ENCODE results near the gene SLC22A23. TPM values are rescaled to one million over a fixed set of nuclear protein-coding genes. Genes with fewer than 3 reads are reported as not detected.

The SLC22A23 gene
- total RNA-seq, 8 experiments from 2014 or later, result 10.5 to 24.1 (median 13.2) TPM

- peak in 2 of 8 experiments; percentile 19 to 40 for ATAC-seq (replicated peaks in 6 of 8)
- Histone ChIP-seq H3K27ac (no peak overlapping the region), H3K4me1 (replicated peaks in 1 of 2) (peaks cover under 1 to 4% of the 10 kb centered on the region in 2 donors), H3K4me3 (no peak overlapping the region)
- WGBS, 10 experiments, result 57 to 100% (median 82%) methylated on average over 1 to 6 of the region's 6 CpGs; no CpG with 5 or more reads in 1 of the 10 experiments
- in situ Hi-C loops (cut with MboI; ENCODE audit: low pct_unique_long_range_greater_than_20kb in 2 of 9, low sequenced_read_pairs in 9 of 9, unreplicated experiment in 9 of 9), result loop anchor here in 3 of 9 experiments (25.0 kb wide), 1 partner anchor 179 kb away; no protein-coding TSS in a partner anchor
Measured at GRCh38 chr6:3466488-3467219, 9.8 kb upstream of the SLC22A23 start.

GRCh38 chr6:3460253-3460652 lies 3.4 kb upstream of the SLC22A23 start:
- Histone ChIP-seq H3K4me3 (no peak overlapping the region), H3K4me1 (replicated peaks in 1 of 2) (peaks cover 10 to 16% of the 10 kb centered on the region in 2 donors), H3K27ac (no peak overlapping the region)
- in situ Hi-C loops (cut with MboI; ENCODE audit: low pct_unique_long_range_greater_than_20kb in 2 of 9, low sequenced_read_pairs in 9 of 9, unreplicated experiment in 9 of 9), result loop anchor here in 3 of 9 experiments (25.0 kb wide), 1 partner anchor 173 kb away; no protein-coding TSS in a partner anchor
- 40 to 86% (median 83%) methylated on average over 1 of the region's 1 CpG; no CpG with 5 or more reads in 5 of the 10 experiments for WGBS, 10 experiments
- no peak for ATAC-seq (replicated peaks in 6 of 8)

- H3K27ac ChIP-seq, result no peak overlapping the region
- in situ Hi-C loops (cut with MboI; ENCODE audit: low pct_unique_long_range_greater_than_20kb in 2 of 9, low sequenced_read_pairs in 9 of 9, unreplicated experiment in 9 of 9), result loop anchor here in 3 of 9 experiments (25.0 kb wide), 1 partner anchor 172 kb away; no protein-coding TSS in a partner anchor
- no peak overlapping the region for H3K4me3 ChIP-seq
- ATAC-seq (replicated peaks in 6 of 8), result no peak
- WGBS, 10 experiments, result 32 to 100% (median 57%) methylated on average over 1 to 6 of the region's 6 CpGs
- H3K4me1 ChIP-seq (replicated peaks in 1 of 2), result peaks cover 16 to 22% of the 10 kb centered on the region in 2 donors
Measured at GRCh38 chr6:3458706-3459421, 2.0 kb upstream of the SLC22A23 start.

GRCh38 chr6:3457710-3458602 lies 1.1 kb upstream of the SLC22A23 start:
- in situ Hi-C loops (cut with MboI; ENCODE audit: low pct_unique_long_range_greater_than_20kb in 2 of 9, low sequenced_read_pairs in 9 of 9, unreplicated experiment in 9 of 9), result loop anchor here in 3 of 9 experiments (25.0 kb wide), 1 partner anchor 171 kb away; no protein-coding TSS in a partner anchor
- Histone ChIP-seq H3K4me3 (peak overlapping the region; percentile 43 to 82 (median 72)), H3K4me1 (replicated peaks in 1 of 2) (peaks cover 24 to 31% of the 10 kb centered on the region in 2 donors), H3K27ac (no peak overlapping the region)
- 0 to 78% (median 9%) methylated on average over 1 to 27 of the region's 29 CpGs for WGBS, 10 experiments
- peak in 7 of 8 experiments; percentile 6 to 60 (median 54) for ATAC-seq (replicated peaks in 6 of 8)

- peaks cover 27 to 36% of the 10 kb centered on the region in 2 donors for H3K4me1 ChIP-seq (replicated peaks in 1 of 2)
- peak overlapping the region; percentile 18 to 46 for H3K27ac ChIP-seq
- in situ Hi-C loops (cut with MboI; ENCODE audit: low pct_unique_long_range_greater_than_20kb in 2 of 9, low sequenced_read_pairs in 9 of 9, unreplicated experiment in 9 of 9), result loop anchor here in 3 of 9 experiments (25.0 kb wide), 1 partner anchor 169 kb away; no protein-coding TSS in a partner anchor
- ATAC-seq (replicated peaks in 6 of 8), result peak in 7 of 8 experiments; percentile 8 to 40 (median 20)
- WGBS, 10 experiments, result 0% methylated on average over 1 of the region's 89 CpGs; no CpG with 5 or more reads in 9 of the 10 experiments
- H3K4me3 ChIP-seq, result peak overlapping the region; percentile 43 to 82 (median 72)
Measured at GRCh38 chr6:3456395-3456897, 404 bp downstream of the SLC22A23 start.

- peaks cover 27 to 36% of the 10 kb centered on the region in 2 donors for H3K4me1 ChIP-seq (replicated peaks in 1 of 2)
- peak overlapping the region; percentile 18 to 46 for H3K27ac ChIP-seq
- H3K4me3 ChIP-seq, result peak overlapping the region; percentile 43 to 82 (median 72)
- 0 to 20% (median 1%) methylated on average over 2 to 21 of the region's 58 CpGs; no CpG with 5 or more reads in 6 of the 10 experiments for WGBS, 10 experiments
- in situ Hi-C loops (cut with MboI; ENCODE audit: low pct_unique_long_range_greater_than_20kb in 2 of 9, low sequenced_read_pairs in 9 of 9, unreplicated experiment in 9 of 9), result loop anchor here in 3 of 9 experiments (25.0 kb wide), 1 partner anchor 168 kb away; no protein-coding TSS in a partner anchor
- ATAC-seq (replicated peaks in 6 of 8), result peak in 7 of 8 experiments; percentile 0 to 31 (median 24)
Measured at GRCh38 chr6:3455569-3456394, 1.1 kb downstream of the SLC22A23 start.

- Histone ChIP-seq H3K4me3 (peak overlapping the region; percentile 43 to 82 (median 72)), H3K4me1 (replicated peaks in 1 of 2) (peaks cover 27 to 36% of the 10 kb centered on the region in 2 donors), H3K27ac (no peak overlapping the region)
- peak in 6 of 8 experiments; percentile 1 to 15 (median 4) for ATAC-seq (replicated peaks in 6 of 8)
- in situ Hi-C loops (cut with MboI; ENCODE audit: low pct_unique_long_range_greater_than_20kb in 2 of 9, low sequenced_read_pairs in 9 of 9, unreplicated experiment in 9 of 9), result loop anchor here in 3 of 9 experiments (25.0 kb wide), 1 partner anchor 168 kb away; no protein-coding TSS in a partner anchor
- WGBS, 10 experiments, result 0 to 68% (median 7%) methylated on average over 2 to 7 of the region's 11 CpGs
Measured at GRCh38 chr6:3455147-3455568, 1.7 kb downstream of the SLC22A23 start.

- H3K27ac ChIP-seq, result no peak overlapping the region
- H3K4me1 ChIP-seq (replicated peaks in 1 of 2), result peaks cover 27 to 36% of the 10 kb centered on the region in 2 donors
- peak overlapping the region; percentile 43 to 82 (median 72) for H3K4me3 ChIP-seq
- ATAC-seq (replicated peaks in 6 of 8), result no peak
- in situ Hi-C loops (cut with MboI; ENCODE audit: low pct_unique_long_range_greater_than_20kb in 2 of 9, low sequenced_read_pairs in 9 of 9, unreplicated experiment in 9 of 9), result loop anchor here in 3 of 9 experiments (25.0 kb wide), 1 partner anchor 167 kb away; no protein-coding TSS in a partner anchor
- WGBS, 10 experiments, result 10 to 100% (median 39%) methylated on average over 1 to 5 of the region's 6 CpGs
Measured at GRCh38 chr6:3454273-3455010, 2.4 kb downstream of the SLC22A23 start.

GRCh38 chr6:3453413-3454272 lies 3.2 kb downstream of the SLC22A23 start:
- no peak overlapping the region for H3K27ac ChIP-seq
- peaks cover 22 to 29% of the 10 kb centered on the region in 2 donors for H3K4me1 ChIP-seq (replicated peaks in 1 of 2)
- peak overlapping the region; percentile 43 to 82 (median 72) for H3K4me3 ChIP-seq
- WGBS, 10 experiments, result 17 to 100% (median 49%) methylated on average over 2 to 4 of the region's 5 CpGs; no CpG with 5 or more reads in 2 of the 10 experiments
- ATAC-seq (replicated peaks in 6 of 8), result no peak
- in situ Hi-C loops (cut with MboI; ENCODE audit: low pct_unique_long_range_greater_than_20kb in 2 of 9, low sequenced_read_pairs in 9 of 9, unreplicated experiment in 9 of 9), result loop anchor here in 3 of 9 experiments (25.0 kb wide), 1 partner anchor 166 kb away; no protein-coding TSS in a partner anchor

- Histone ChIP-seq H3K27ac (no peak overlapping the region), H3K4me1 (replicated peaks in 1 of 2) (peaks cover 17 to 20% of the 10 kb centered on the region in 2 donors), H3K4me3 (no peak overlapping the region)
- in situ Hi-C loops (cut with MboI; ENCODE audit: low pct_unique_long_range_greater_than_20kb in 2 of 9, low sequenced_read_pairs in 9 of 9, unreplicated experiment in 9 of 9), result loop anchor here in 3 of 9 experiments (25.0 kb wide), 1 partner anchor 164 kb away; no protein-coding TSS in a partner anchor
- 0 to 100% (median 88%) methylated on average over 2 to 6 of the region's 6 CpGs for WGBS, 10 experiments
- ATAC-seq (replicated peaks in 6 of 8), result no peak
Measured at GRCh38 chr6:3451498-3451897, 5.4 kb downstream of the SLC22A23 start.
